SU-DHL-6 (cell line): ENCODE data around the gene AGBL4.

ENCODE experiments used
- CTCF ChIP-seq: fragments of 200-600 bp; sonication (generic); IDR thresholded peaks from one replicate; pipeline ENCODE4 v1.5.1; 2017; ENCODE audit warnings: antibody characterized with exemption, mild to moderate bottlenecking, low read length, moderate library complexity; ENCODE audit not compliant: insufficient read depth, poor library complexity, severe bottlenecking
- EZH2phosphoT487 ChIP-seq: fragments of 200-600 bp; sonication (generic), shearing (Covaris generic); conservative IDR thresholded peaks from 2 replicates; pipeline ENCODE4 v1.6.1; 2018; ENCODE audit warnings: mild to moderate bottlenecking, antibody characterized with exemption, low read length, moderate library complexity, mixed read lengths

- TF ChIP-seq CTCF = no peak
- TF ChIP-seq EZH2phosphoT487 = no peak
Measured at GRCh38 chr1:49125746-49126145, 898.0 kb downstream of the AGBL4 start.
